Endothelial cell (in vitro differentiated cells): ENCODE measurements around the gene HMG20A. TPM values are rescaled to one million over a fixed set of nuclear protein-coding genes. Genes with fewer than 3 reads are reported as not detected.

Source experiments
- DNase-seq: peaks from one replicate; pipeline ENCODE4 v3.0.0; 2021; ENCODE audit warnings: low spot score
- H3K27ac Mint-ChIP-seq: one replicate; pipeline ENCODE4 v1.8.0; 2021; ENCODE audit warnings: mixed read lengths, inconsistent platforms; ENCODE audit not compliant: unreplicated experiment
- H3K27me3 Mint-ChIP-seq: one replicate; pipeline ENCODE4 v1.8.0; 2021; ENCODE audit warnings: mild to moderate bottlenecking, moderate library complexity, mixed read lengths, inconsistent platforms; ENCODE audit not compliant: unreplicated experiment
- H3K36me3 Mint-ChIP-seq: one replicate; pipeline ENCODE4 v1.8.0; 2021; ENCODE audit warnings: mild to moderate bottlenecking, low read depth, mixed read lengths, inconsistent platforms; ENCODE audit not compliant: unreplicated experiment
- H3K4me1 Mint-ChIP-seq: one replicate; pipeline ENCODE4 v1.8.0; 2021; ENCODE audit warnings: mild to moderate bottlenecking, mixed read lengths, inconsistent platforms; ENCODE audit not compliant: unreplicated experiment
- H3K4me3 Mint-ChIP-seq: one replicate; pipeline ENCODE4 v1.8.0; 2021; ENCODE audit warnings: mild to moderate bottlenecking, mixed read lengths, inconsistent platforms; ENCODE audit not compliant: unreplicated experiment
- H3K9me3 Mint-ChIP-seq: one replicate; pipeline ENCODE4 v1.8.0; 2021; ENCODE audit warnings: mixed read lengths, inconsistent platforms; ENCODE audit not compliant: unreplicated experiment
- total RNA-seq: library from RNA; stranded (reverse); fragmentation: NEBNext Ultra II Directional; extraction: Animal tissue kit (Norgen Biotek cat#: 25700); gene quantifications from one replicate; pipeline ENCODE4 v1.2.1, GENCODE V29; 2021; ENCODE audit not compliant: unreplicated experiment
- TF ChIP-seq, protein P1 (sequence below): fragments of 200-600 bp; sonication (generic); IDR thresholded peaks from one replicate; pipeline ENCODE4 v1.5.0; 2021; ENCODE audit warnings: antibody characterized with exemption; ENCODE audit not compliant: unreplicated experiment

Gene HMG20A
- total RNA-seq, 1 donor from 2014 or later: 111 TPM

DNA sequence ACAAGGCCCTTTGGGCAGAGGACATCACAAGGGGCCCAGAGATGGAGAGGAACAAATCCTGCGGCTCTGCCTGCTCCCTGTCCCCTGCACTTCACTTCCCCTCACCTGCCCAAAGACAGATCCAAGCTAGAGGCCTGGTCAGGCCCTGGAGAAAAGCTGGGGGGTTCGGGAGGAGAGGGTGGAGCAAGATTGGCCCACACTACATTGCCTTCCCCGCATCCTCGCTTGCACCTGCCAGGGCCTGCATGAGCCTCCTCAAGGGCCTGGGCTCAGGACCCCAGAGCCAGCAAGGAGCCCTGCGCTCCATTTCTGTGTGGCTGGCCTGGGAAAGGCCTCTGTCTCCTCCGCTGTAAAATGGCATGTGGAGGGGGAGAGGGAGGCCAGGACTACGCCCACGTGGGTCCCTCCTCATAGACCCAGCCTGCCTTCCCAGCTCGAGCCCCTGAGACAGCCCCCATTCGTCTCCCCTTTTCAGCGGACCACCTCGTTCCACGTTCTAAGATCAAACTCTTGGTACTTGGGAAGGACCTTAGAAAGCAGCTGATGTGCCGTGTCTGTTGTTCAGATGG, 106.0 kb downstream of the HMG20A start:
- peaks cover 9% of the 10 kb centered on the region for H3K4me1 Mint-ChIP-seq
- no peak overlapping the region for H3K27ac Mint-ChIP-seq
- H3K27me3 Mint-ChIP-seq: no peaks in the 10 kb centered on the region
- peaks cover 9% of the 10 kb centered on the region for H3K36me3 Mint-ChIP-seq
- no peaks in the 10 kb centered on the region for H3K9me3 Mint-ChIP-seq
- DNase-seq: no peak
- TF ChIP-seq, protein P1, sequence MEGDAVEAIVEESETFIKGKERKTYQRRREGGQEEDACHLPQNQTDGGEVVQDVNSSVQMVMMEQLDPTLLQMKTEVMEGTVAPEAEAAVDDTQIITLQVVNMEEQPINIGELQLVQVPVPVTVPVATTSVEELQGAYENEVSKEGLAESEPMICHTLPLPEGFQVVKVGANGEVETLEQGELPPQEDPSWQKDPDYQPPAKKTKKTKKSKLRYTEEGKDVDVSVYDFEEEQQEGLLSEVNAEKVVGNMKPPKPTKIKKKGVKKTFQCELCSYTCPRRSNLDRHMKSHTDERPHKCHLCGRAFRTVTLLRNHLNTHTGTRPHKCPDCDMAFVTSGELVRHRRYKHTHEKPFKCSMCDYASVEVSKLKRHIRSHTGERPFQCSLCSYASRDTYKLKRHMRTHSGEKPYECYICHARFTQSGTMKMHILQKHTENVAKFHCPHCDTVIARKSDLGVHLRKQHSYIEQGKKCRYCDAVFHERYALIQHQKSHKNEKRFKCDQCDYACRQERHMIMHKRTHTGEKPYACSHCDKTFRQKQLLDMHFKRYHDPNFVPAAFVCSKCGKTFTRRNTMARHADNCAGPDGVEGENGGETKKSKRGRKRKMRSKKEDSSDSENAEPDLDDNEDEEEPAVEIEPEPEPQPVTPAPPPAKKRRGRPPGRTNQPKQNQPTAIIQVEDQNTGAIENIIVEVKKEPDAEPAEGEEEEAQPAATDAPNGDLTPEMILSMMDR: no peak
- H3K4me3 Mint-ChIP-seq: no peak overlapping the region

DNA sequence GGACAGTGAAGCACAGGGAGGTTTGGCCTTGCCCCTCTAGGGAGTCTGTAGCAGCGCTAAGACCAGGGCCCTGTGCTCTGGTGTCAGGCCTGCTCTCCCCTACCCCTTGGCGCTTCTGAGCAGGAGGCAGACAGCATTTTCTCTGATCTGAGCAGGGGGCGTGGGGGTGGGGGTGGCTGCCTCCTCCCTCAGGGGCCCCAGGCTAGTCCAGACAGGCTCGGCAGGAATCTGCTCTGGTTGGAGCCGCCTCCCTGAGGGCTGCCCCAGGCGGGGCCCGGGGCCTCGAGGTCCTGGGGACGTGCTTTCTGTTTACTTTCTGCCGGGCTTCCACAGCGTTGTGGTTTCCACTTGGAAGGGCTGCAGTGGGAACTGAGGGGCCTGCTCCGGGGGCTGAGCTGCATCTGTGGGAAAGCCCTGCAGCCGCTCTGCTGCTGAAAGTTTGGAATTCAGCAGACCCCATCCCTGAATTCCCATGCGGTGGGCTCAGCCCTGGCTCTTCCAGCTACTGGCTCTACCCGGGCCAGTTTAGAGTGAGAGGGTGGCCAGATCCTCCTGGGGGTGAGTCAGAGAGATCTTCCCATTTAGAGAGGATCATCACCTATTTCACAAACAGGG, 106.6 kb downstream of the HMG20A start:
- TF ChIP-seq, protein P1: no peak

DNA sequence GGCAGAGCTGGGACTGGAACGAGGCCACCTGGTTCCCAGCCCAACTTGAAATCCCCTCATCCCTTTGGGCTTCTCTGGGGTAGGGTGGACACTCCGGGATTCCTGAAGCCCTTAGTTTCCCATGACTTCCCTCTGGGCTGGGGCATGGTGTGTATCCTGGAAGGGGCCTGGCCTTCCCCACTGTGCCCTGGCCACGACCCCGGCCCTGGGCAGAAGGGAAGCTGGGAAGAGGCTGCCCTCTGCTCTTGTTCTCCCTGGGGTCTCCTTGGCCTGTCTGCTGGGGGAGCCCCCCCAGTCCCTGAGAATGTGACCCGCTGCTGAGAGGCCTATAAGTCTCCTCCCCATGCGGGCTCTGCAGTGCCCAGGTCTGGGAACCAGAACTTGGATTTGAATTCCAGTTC, 107.1 kb downstream of the HMG20A start:
- Mint-ChIP-seq H3K27me3 (no peaks in the 10 kb centered on the region), H3K36me3 (peaks cover 9% of the 10 kb centered on the region), H3K4me3 (no peak overlapping the region), H3K9me3 (no peaks in the 10 kb centered on the region), H3K4me1 (peaks cover 9% of the 10 kb centered on the region), H3K27ac (no peak overlapping the region)
- no peak for DNase-seq
- TF ChIP-seq, protein P1: no peak

More for the DNA sequence above, 106.6 kb downstream of the HMG20A start:
- no peaks in the 10 kb centered on the region for H3K27me3 Mint-ChIP-seq
- H3K27ac Mint-ChIP-seq: no peak overlapping the region
- peaks cover 9% of the 10 kb centered on the region for H3K36me3 Mint-ChIP-seq
- H3K4me1 Mint-ChIP-seq: peaks cover 9% of the 10 kb centered on the region
- H3K9me3 Mint-ChIP-seq: no peaks in the 10 kb centered on the region
- DNase-seq: no peak
- H3K4me3 Mint-ChIP-seq: no peak overlapping the region

GRCh38 chr15:77528290-77528967, 107.7 kb downstream of the HMG20A start:
- H3K27me3 Mint-ChIP-seq: no peaks in the 10 kb centered on the region
- H3K9me3 Mint-ChIP-seq: no peaks in the 10 kb centered on the region
- H3K4me3 Mint-ChIP-seq: no peak overlapping the region
- H3K4me1 Mint-ChIP-seq: peaks cover 12% of the 10 kb centered on the region
- TF ChIP-seq, protein P1: no peak
- H3K27ac Mint-ChIP-seq: no peak overlapping the region
- H3K36me3 Mint-ChIP-seq: peaks cover 9% of the 10 kb centered on the region
- DNase-seq: no peak

DNA sequence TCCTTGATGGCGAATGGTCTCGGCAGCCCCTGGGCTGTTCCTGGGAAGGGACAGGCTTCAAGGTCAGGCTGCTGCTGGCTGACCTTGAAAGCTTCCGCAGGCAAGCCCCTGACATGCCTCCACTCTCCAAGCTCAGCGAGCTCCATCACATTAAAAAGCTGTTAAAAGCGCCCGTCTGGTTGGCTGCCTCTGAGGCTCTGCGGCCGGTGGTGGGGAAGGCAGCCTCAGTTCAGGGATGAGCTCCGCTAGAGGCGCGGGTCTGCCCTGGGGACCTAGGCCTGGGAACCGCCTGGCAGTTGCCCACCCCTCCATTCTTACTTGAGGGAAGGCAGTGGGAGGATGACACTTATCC, 108.3 kb downstream of the HMG20A start:
- TF ChIP-seq, protein P1: no peak
- Mint-ChIP-seq H3K27ac (no peak overlapping the region), H3K36me3 (peaks cover 9% of the 10 kb centered on the region), H3K4me3 (no peak overlapping the region), H3K9me3 (no peaks in the 10 kb centered on the region), H3K27me3 (no peaks in the 10 kb centered on the region), H3K4me1 (peaks cover 16% of the 10 kb centered on the region)
- no peak for DNase-seq
